Fibroblast of pulmonary artery (primary cell): Measurements from ENCODE around the gene PCSK2.

Experiments used
- DNase-seq: peaks from one replicate; pipeline ENCODE4 v3.0.0-alpha.2; 2010; ENCODE audit warnings: low read depth
- H3K4me3 ChIP-seq: replicated peaks from 2 replicates; pipeline ENCODE4 v1.5.1; 2011; ENCODE audit warnings: low read depth, mild to moderate bottlenecking, control low read depth, low read length, moderate library complexity
- TF ChIP-seq, protein P1 (sequence below): IDR thresholded peaks from 2 replicates; pipeline ENCODE4 v1.5.1; 2011; ENCODE audit warnings: mild to moderate bottlenecking, control low read depth, low read length, inconsistent platforms; ENCODE audit errors: missing control alignments

PCSK2 gene

GRCh38 chr20:17490501-17490900, 263.7 kb downstream of the PCSK2 start:
- TF ChIP-seq, protein P1, sequence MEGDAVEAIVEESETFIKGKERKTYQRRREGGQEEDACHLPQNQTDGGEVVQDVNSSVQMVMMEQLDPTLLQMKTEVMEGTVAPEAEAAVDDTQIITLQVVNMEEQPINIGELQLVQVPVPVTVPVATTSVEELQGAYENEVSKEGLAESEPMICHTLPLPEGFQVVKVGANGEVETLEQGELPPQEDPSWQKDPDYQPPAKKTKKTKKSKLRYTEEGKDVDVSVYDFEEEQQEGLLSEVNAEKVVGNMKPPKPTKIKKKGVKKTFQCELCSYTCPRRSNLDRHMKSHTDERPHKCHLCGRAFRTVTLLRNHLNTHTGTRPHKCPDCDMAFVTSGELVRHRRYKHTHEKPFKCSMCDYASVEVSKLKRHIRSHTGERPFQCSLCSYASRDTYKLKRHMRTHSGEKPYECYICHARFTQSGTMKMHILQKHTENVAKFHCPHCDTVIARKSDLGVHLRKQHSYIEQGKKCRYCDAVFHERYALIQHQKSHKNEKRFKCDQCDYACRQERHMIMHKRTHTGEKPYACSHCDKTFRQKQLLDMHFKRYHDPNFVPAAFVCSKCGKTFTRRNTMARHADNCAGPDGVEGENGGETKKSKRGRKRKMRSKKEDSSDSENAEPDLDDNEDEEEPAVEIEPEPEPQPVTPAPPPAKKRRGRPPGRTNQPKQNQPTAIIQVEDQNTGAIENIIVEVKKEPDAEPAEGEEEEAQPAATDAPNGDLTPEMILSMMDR, result no peak
- DNase-seq, result no peak
- H3K4me3 ChIP-seq, result no peak overlapping the region

DNA sequence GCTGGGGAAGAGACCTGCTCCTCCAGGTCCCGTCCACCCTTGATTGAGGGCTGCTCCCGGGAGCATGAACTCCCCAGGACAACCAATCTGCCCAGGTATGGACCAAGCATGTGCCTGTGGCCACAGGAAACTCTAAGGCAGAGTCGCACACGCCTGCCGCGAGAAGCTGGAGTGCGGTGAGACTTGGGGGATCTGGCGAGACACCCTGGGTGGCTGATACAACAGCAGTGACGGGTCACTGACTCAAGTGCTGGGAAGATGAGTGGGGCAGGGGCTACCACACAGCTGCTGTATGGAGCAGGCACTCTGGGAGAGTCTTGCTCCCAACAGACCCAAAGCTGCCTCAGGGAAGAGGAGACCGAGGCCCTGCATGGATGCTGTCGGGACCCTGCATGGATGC, 264.2 kb downstream of the PCSK2 start:
- TF ChIP-seq, protein P1, result no peak
- no peak for DNase-seq
- no peak overlapping the region for H3K4me3 ChIP-seq

GRCh38 chr20:17491488-17491887, 264.6 kb downstream of the PCSK2 start:
- no peak for DNase-seq
- TF ChIP-seq, protein P1, result no peak
- H3K4me3 ChIP-seq, result no peak overlapping the region

DNA sequence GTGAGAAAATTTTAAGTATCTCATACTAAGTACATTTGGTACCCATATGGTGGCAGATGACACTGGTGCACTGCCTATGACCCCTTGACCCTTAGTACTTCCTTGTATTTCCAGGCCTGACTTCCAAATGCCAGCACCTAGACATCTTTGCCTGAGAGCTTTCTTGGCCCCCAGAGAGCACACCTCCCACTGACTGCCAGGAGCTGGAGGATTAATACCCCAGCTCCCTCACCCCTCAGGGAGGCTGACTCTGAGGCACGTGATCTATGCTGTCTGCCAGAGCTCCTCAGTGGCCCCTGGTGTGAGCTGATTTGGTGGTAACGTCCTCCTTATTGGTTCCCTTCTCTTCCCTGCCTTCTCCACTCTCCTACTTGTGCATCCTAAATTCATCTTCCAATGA, 266.3 kb downstream of the PCSK2 start:
- no peak for DNase-seq
- TF ChIP-seq, protein P1, result no peak
- H3K4me3 ChIP-seq, result no peak overlapping the region

GRCh38 chr20:17494201-17494600, 267.4 kb downstream of the PCSK2 start:
- TF ChIP-seq, protein P1, result no peak
- no peak overlapping the region for H3K4me3 ChIP-seq
- no peak for DNase-seq

DNA sequence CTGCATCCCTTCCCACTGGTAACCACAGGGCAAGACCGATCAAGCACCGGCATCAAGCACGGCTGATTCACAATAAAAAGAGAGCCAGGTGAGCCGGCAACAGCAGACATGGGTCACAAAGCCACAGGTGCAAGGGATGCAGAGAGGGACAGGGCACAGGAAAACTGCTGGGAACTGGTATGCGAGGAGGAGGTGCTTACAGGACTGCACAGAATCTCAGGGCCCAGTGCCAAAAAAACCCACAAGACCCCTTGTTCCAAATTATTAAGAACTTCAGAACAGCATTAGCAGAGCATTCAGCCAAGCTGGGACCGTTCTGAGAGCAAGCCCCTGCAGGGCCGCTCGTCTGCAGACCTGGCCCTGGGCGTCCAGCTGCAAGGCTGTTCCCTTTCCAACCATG, 269.0 kb downstream of the PCSK2 start:
- no peak for DNase-seq
- no peak overlapping the region for H3K4me3 ChIP-seq
- TF ChIP-seq, protein P1, result no peak

DNA sequence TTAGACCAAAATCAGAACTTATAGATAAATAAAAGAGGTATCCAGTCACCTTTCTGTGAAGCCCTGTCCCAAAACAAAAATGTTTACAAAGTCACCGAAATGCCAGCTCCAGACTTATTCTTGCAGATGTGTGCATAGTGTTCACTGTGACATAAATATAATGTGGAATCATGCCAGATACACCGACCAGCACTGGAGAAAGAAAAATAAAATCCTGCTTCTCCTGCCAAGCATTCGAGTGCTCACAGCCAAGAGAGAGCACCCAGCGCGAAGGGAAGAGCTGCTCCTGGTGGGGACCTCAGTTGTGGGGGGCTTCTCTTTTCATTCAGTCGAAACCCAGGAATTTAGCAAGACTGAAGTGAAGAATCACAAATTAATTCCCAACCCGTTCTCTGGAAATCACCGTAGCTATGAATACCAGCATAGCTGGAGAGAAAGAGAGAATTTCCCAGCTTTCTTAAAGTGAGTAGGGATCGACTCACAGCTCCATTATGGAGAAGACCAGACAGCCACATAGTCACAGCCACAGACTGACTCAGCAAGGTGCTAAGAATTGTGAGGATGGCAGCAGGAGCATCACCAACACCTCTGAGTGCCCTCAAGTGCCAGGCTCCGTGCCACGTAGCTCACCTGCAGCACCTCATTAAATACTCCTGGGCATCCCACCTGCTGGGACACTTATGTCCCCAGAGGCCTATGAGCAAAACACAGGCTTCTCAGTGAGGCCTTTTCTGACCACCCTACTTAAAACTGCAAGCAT, 271.2 kb downstream of the PCSK2 start:
- no peak overlapping the region for H3K4me3 ChIP-seq
- peak; percentile 20 for DNase-seq
- TF ChIP-seq, protein P1, result no peak
